Loucy (cell line): ENCODE measurements around the gene VPS16.

Experiments
- H2AFZ ChIP-seq: fragments of 200-600 bp; sonication (generic); 2 replicates; pipeline ENCODE4 v1.6.0; 2016; ENCODE audit warnings: antibody characterized with exemption, mild to moderate bottlenecking, low read length, moderate library complexity
- H3F3A ChIP-seq: fragments of 200-600 bp; 2 replicates; pipeline ENCODE4 v1.6.0; 2016; ENCODE audit warnings: antibody characterized with exemption, low read depth, mild to moderate bottlenecking
- H3K27me3 ChIP-seq: fragments of 200-600 bp; sonication (generic); 2 replicates; pipeline ENCODE4 v1.6.1; 2014; ENCODE audit warnings: low read length, mild to moderate bottlenecking; ENCODE audit not compliant: insufficient read depth, poor library complexity, severe bottlenecking
- H3K36me3 ChIP-seq: fragments of 200-600 bp; sonication (generic); 2 replicates; pipeline ENCODE4 v1.6.1; 2016; ENCODE audit warnings: low read length; ENCODE audit not compliant: insufficient read depth
- H3K4me1 ChIP-seq: fragments of 200-600 bp; sonication (generic); 2 replicates; pipeline ENCODE4 v1.5.1; 2014; ENCODE audit warnings: low read length, mild to moderate bottlenecking; ENCODE audit not compliant: insufficient read depth, poor library complexity, severe bottlenecking
- H3K4me2 ChIP-seq: fragments of 200-600 bp; sonication (generic); 2 replicates; pipeline ENCODE4 v1.6.0; 2014; ENCODE audit warnings: antibody characterized with exemption, low read length, low read depth, mild to moderate bottlenecking; ENCODE audit not compliant: poor library complexity, severe bottlenecking
- H3K4me3 ChIP-seq: fragments of 200-600 bp; sonication (generic); 2 replicates; pipeline ENCODE4 v1.5.1; 2014; ENCODE audit warnings: low read length, mild to moderate bottlenecking, mixed read lengths; ENCODE audit not compliant: poor library complexity, severe bottlenecking
- H3K79me2 ChIP-seq: fragments of 200-600 bp; sonication (generic); 2 replicates; pipeline ENCODE4 v1.6.1; 2014; ENCODE audit warnings: low read length; ENCODE audit not compliant: insufficient read depth
- H3K9ac ChIP-seq: fragments of 200-600 bp; sonication (generic); 2 replicates; pipeline ENCODE4 v1.6.0; 2014; ENCODE audit warnings: mild to moderate bottlenecking, low read depth, low read length, moderate library complexity; ENCODE audit not compliant: poor library complexity, severe bottlenecking
- H3K9me2 ChIP-seq: fragments of 200-600 bp; sonication (generic); replicated peaks from 2 replicates; pipeline ENCODE4 v1.6.1; 2016; ENCODE audit warnings: low read depth, low read length, mixed read lengths
- H3K9me3 ChIP-seq: fragments of 200-600 bp; sonication (generic); 2 replicates; pipeline ENCODE4 v1.6.1; 2014; ENCODE audit warnings: mild to moderate bottlenecking, antibody characterized with exemption, low read length, low read depth; ENCODE audit not compliant: insufficient read depth
- H4K20me1 ChIP-seq: fragments of 200-600 bp; sonication (generic); 2 replicates; pipeline ENCODE4 v1.6.0; 2014; ENCODE audit warnings: antibody characterized with exemption, low read length, mild to moderate bottlenecking; ENCODE audit not compliant: insufficient read depth, poor library complexity, severe bottlenecking
- CTCF ChIP-seq: fragments of 200-600 bp; sonication (generic); conservative IDR thresholded peaks from 2 replicates; pipeline ENCODE4 v1.5.1; 2014; ENCODE audit warnings: mild to moderate bottlenecking, antibody characterized with exemption, low read length
- EZH2phosphoT487 ChIP-seq: fragments of 200-600 bp; IDR thresholded peaks from 2 replicates; pipeline ENCODE4 v1.6.1; 2018; ENCODE audit warnings: antibody characterized with exemption, mild to moderate bottlenecking, moderate library complexity, borderline replicate concordance

VPS16 gene

GRCh38 chr20:2859330-2860121 lies 19.0 kb downstream of the VPS16 start:
- no peak overlapping the region for H3K4me2 ChIP-seq
- H4K20me1 ChIP-seq = no peaks in the 10 kb centered on the region
- no peaks in the 10 kb centered on the region for H3K27me3 ChIP-seq
- no peaks in the 10 kb centered on the region for H3K9me3 ChIP-seq
- peaks cover 5% of the 10 kb centered on the region for H3K4me1 ChIP-seq
- H2AFZ ChIP-seq = no peak overlapping the region
- H3K4me3 ChIP-seq = no peak overlapping the region
- H3K36me3 ChIP-seq = peaks cover 18% of the 10 kb centered on the region; the same call in 1 of the 2 replicates
- no peaks in the 10 kb centered on the region for H3K79me2 ChIP-seq
- H3K9ac ChIP-seq = no peak overlapping the region
- TF ChIP-seq EZH2phosphoT487 (no peak), CTCF (no peak)
- no peaks in the 10 kb centered on the region for H3F3A ChIP-seq
- H3K9me2 ChIP-seq = no peaks in the 10 kb centered on the region

- TF ChIP-seq CTCF (no peak), EZH2phosphoT487 (no peak)
- Histone ChIP-seq H3K36me3 (peaks cover 18% of the 10 kb centered on the region; the same call in 1 of the 2 replicates), H3K27me3 (no peaks in the 10 kb centered on the region), H2AFZ (no peak overlapping the region), H3K4me2 (no peak overlapping the region), H3K79me2 (no peaks in the 10 kb centered on the region), H4K20me1 (no peaks in the 10 kb centered on the region), H3K4me3 (no peak overlapping the region), H3K9ac (no peak overlapping the region), H3K9me3 (no peaks in the 10 kb centered on the region), H3F3A (no peaks in the 10 kb centered on the region; the same call in 1 of the 2 replicates), H3K9me2 (no peaks in the 10 kb centered on the region), H3K4me1 (peaks cover 13% of the 10 kb centered on the region)
Measured at GRCh38 chr20:2864626-2865025, 24.1 kb downstream of the VPS16 start.

GRCh38 chr20:2865101-2865500 lies 24.6 kb downstream of the VPS16 start:
- TF ChIP-seq CTCF (no peak), EZH2phosphoT487 (no peak)
- Histone ChIP-seq H2AFZ (no peak overlapping the region), H3K4me1 (peaks cover 13% of the 10 kb centered on the region)

More at GRCh38 chr20:2865101-2865500, 24.6 kb downstream of the VPS16 start:
- no peak overlapping the region for H3K4me3 ChIP-seq
- H3K27me3 ChIP-seq = no peaks in the 10 kb centered on the region
- no peaks in the 10 kb centered on the region; the same call in 1 of the 2 replicates for H3F3A ChIP-seq
- no peak overlapping the region for H3K4me2 ChIP-seq
- H3K79me2 ChIP-seq = no peaks in the 10 kb centered on the region
- H3K9me2 ChIP-seq = no peaks in the 10 kb centered on the region
- no peaks in the 10 kb centered on the region for H4K20me1 ChIP-seq
- H3K9ac ChIP-seq = no peak overlapping the region
- no peaks in the 10 kb centered on the region for H3K9me3 ChIP-seq
- peaks cover 18% of the 10 kb centered on the region; the same call in 1 of the 2 replicates for H3K36me3 ChIP-seq
